Colon (tissue), 2 donors: ENCODE results near the gene SAMD1.
A peak's percentile ranks its signal among the peaks of the same experiment; 100 is the strongest.

Experiments
- FAIRE-seq: peaks from 2 replicates; lab custom pipeline; 2012; peaks lifted over from hg19 to GRCh38; lab: Jason Lieb, UNC
- donor health status: control.
- donor health status: control.

SAMD1 gene

DNA sequence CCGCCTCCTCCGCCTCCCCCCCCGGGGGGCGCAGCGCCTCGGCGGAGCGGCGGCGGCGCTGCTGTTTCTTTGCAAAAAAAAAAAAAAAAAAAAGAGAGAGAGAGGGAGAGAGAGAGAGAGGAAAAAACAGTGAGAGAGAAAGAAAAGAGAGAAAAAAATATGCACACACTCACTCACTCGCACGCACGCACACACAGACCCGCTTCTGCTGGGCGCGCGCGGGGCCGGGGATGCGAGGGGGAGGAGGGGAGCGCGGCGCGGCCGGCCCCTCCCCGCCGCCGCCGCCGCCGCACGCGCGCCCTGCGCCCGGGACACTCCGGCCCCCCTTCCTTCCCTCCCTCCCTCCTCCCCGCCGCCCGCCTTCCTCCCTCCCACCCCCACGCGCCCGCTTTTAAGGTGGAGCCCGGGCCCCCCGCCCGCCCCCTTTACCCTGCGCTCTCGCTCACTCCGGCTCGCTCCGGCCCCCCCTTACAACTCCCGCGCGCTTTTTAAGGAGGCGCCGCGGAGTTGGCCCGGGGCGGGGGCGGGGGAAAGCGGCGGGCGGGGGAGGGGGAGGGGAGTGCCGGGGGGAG, at the start of gene SAMD1:
TSS of gene SAMD1 (minus strand) at position 243 of the 572 bp plus-strand sequence.
- FAIRE-seq: no peak

DNA sequence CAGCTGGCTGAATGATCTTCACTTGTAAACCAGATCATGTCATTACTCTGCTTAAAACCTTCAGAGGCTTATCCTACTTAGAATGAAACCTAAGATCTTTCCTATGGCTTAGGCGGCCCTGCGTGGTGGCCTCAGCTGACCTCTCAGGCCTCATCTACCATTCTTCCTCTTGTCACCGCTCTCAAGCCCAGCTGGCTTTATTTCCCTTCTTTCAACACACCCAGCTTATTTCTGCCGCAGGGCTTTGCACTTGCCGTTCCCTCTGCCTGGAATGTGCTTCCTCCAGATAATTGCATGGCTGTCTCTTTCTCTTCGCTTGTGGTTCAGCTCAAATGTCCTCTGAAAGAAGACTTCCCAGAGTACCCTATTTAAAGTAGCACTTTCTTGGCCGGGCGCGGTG, 49.4 kb upstream of the SAMD1 start:
- FAIRE-seq: no peak

GRCh38 chr19:14138576-14139265, 48.2 kb upstream of the SAMD1 start:
- FAIRE-seq: no peak

DNA sequence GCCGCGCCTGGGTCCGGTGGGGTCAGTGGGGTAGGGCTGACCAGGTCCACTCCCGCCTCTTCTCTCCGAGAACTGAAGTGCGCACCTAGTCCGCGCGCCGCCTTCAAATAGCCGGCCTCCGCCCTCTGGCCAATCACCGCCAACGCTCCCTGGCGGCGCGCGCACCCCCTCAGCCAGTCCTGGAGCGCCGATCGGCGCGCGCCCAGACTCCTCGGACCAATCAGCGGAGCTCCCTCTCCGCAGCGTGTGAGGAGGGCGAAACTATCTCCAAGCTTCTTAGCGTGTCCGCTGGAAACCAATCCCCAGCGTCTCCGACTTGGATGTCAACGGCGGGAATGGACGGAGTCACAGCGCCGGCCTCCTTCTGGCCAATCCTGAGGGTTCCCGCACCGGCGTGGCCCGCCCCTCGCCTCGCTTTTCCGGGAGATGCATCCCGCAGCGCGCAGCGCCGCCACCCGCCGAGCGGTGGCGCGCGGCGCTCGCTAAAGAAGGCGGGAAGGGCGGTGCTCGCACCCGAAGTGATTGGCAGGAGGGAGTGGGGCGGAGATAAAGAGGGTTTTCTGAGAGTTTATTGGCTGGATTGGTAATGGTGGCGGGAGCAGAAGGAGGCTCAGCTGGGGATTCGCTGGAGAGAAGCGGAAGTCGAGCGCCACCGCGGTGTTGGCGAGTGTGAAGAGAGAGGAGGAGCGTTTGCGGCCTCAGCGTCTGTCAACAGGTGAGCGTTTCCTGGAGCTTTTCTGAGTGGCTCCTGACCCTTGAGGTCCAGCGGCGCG, 46.1 kb upstream of the SAMD1 start, which contains the start of gene ASF1B:
TSS of gene ASF1B (minus strand) at position 81 of the 773 bp plus-strand sequence. CDS start 133 bp downstream, outside the sequence.
- FAIRE-seq: peak; percentile 84

- no peak for FAIRE-seq
These were observed 45.5 kb upstream of the SAMD1 start for GRCh38 chr19:14135985-14136508.

DNA sequence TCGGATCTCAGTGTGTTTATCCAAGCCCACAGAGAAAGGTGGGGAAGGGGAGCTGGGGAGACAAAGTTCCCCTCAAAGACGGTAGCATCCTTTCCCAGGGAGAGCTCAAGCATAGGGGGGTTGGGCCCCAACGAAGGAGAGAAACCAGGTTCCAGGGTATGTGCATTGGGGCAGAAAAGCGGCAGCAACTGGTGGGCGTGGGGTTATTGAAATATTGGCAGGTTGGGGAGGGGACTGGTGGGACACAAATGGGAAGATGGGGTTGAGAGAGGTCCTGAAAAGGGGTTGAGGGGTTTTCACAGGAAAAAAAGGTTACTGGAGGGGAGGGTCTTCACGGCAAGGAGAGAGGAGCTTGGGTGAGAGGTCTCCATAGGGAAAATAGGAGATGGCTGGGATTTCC, 44.8 kb upstream of the SAMD1 start:
- FAIRE-seq: no peak

- FAIRE-seq: no peak
These were observed 37.5 kb upstream of the SAMD1 start for GRCh38 chr19:14127929-14128509.

GRCh38 chr19:14127176-14127575, 36.6 kb upstream of the SAMD1 start:
- FAIRE-seq: no peak

DNA sequence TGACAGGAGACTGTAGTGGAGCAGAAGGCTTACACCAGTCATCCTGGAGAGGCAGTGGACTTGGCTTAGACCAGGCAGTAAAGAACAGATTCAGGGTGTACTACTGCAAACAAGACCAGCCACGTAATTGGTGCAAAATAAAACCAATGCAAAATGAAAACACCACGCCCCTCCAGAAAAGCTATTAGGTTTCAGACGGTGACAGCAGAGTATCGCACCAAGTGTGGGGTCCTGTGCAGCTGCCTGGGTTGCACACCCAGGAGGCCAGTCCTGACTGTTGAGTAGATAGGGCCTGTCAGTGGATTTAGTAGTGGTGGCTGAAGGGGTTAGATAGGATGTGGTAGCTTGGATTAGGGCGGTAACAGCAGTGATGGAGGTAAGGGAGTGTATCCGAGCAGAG, 32.4 kb upstream of the SAMD1 start:
- FAIRE-seq: no peak

- no peak for FAIRE-seq
These were observed 29.9 kb upstream of the SAMD1 start for GRCh38 chr19:14120497-14120780.

GRCh38 chr19:14119644-14120496, 29.3 kb upstream of the SAMD1 start:
- FAIRE-seq: no peak

- no peak for FAIRE-seq
These were observed 28.6 kb upstream of the SAMD1 start for GRCh38 chr19:14119146-14119545.

- no peak for FAIRE-seq
These were observed 27.9 kb upstream of the SAMD1 start for GRCh38 chr19:14118165-14119051.

GRCh38 chr19:14117668-14118164, 27.2 kb upstream of the SAMD1 start, which contains the start of gene PRKACA:
PRKACA (minus strand) TSS chr19:14117762; CDS start chr19:14117547, 215 bp downstream.
- FAIRE-seq: no peak

- FAIRE-seq: no peak
These were observed 26.5 kb upstream of the SAMD1 start for GRCh38 chr19:14116918-14117578.

- FAIRE-seq: no peak
These were observed 26.0 kb upstream of the SAMD1 start for GRCh38 chr19:14116525-14116917.

GRCh38 chr19:14115756-14116155, 25.2 kb upstream of the SAMD1 start:
- FAIRE-seq: no peak

DNA sequence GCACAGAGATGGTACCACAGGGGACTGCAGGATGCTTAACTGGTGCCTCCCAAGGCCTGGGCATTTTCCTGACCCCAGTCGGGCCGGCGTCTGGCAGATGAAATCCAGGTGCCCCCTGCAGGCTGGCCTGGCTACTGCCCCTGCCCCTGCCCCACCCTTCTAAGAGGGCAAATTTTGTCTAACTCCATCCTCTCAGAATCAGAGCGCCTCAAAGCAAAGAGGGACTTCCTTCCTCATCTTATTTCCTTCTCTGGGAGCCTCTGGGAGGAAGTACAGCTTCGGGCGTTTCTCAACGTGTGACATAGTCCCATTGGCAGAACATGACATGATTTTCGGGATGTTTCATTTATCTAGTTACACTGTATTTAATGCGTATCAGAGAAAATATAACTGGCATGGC, 24.3 kb upstream of the SAMD1 start:
- no peak for FAIRE-seq

- FAIRE-seq: no peak
These were observed 23.9 kb upstream of the SAMD1 start for GRCh38 chr19:14114439-14114838.
